PC-3 (cell line): ENCODE data around the gene WNT5B. TPM values are rescaled to one million over a fixed set of nuclear protein-coding genes. Genes with fewer than 3 reads are reported as not detected.

Experiments
- ATAC-seq: fragments of 200-7000 bp; cut with Tn5 transposase; 2 replicates; pipeline ENCODE4 v1.9.1; 2020; ENCODE audit warnings: mild to moderate bottlenecking, moderate library complexity
- BruUV-seq: library from RNA; stranded (reverse); fragments of 400-500 nt; replicated peaks from 2 replicates; lab custom pipeline; 2021; lab: Mats Ljungman, UMichigan
- CTCF ChIA-PET: fragments of 300-600 bp; sonication (Branson Sonifier 250); formaldehyde crosslinking; loops from one replicate; lab custom pipeline; 2022; ENCODE audit warnings: antibody characterized with exemption; lab: Charles Lee
- POLR2A ChIA-PET: fragments of 300-600 bp; sonication (Branson Sonifier 250); formaldehyde crosslinking; loops from one replicate; lab custom pipeline; 2022; ENCODE audit warnings: antibody characterized with exemption; ENCODE audit not compliant: unreplicated experiment; lab: Charles Lee
- DNase-seq: peaks from one replicate; pipeline ENCODE4 v3.0.0-alpha.2; 2015
- H2AFZ ChIP-seq: fragments of 300-600 bp; sonication (generic); 2 replicates; pipeline ENCODE4 v1.6.0; 2016; ENCODE audit warnings: antibody characterized with exemption, low read length
- H3F3A ChIP-seq: fragments of 300-600 bp; sonication (generic); one replicate; pipeline ENCODE4 v1.6.0; 2017; ENCODE audit warnings: antibody characterized with exemption, low read length, control low read depth, mild to moderate bottlenecking; ENCODE audit not compliant: unreplicated experiment
- H3K27ac ChIP-seq: fragments of 300-600 bp; sonication (generic); 2 replicates; pipeline ENCODE4 v1.5.1; 2016; ENCODE audit warnings: mild to moderate bottlenecking, low read length
- H3K27me3 ChIP-seq: fragments of 300-600 bp; sonication (generic); 2 replicates; pipeline ENCODE4 v1.6.1; 2016; ENCODE audit warnings: low read length, mixed read lengths
- H3K36me3 ChIP-seq: fragments of 300-600 bp; sonication (generic); 2 replicates; pipeline ENCODE4 v1.6.1; 2016; ENCODE audit warnings: low read depth, mixed run types, low read length, mixed read lengths
- H3K4me1 ChIP-seq: fragments of 300-600 bp; sonication (generic); 2 replicates; pipeline ENCODE4 v1.5.1; 2016; ENCODE audit warnings: low read length; ENCODE audit not compliant: insufficient read depth
- H3K4me2 ChIP-seq: fragments of 300-600 bp; sonication (generic); 2 replicates; pipeline ENCODE4 v1.6.0; 2016; ENCODE audit warnings: low read length
- H3K4me3 ChIP-seq: fragments of 300-600 bp; sonication (generic); 2 replicates; pipeline ENCODE4 v1.5.1; 2016; ENCODE audit warnings: mild to moderate bottlenecking, low read length, mixed read lengths
- H3K79me2 ChIP-seq: fragments of 300-600 bp; sonication (generic); 2 replicates; pipeline ENCODE4 v1.6.1; 2017; ENCODE audit warnings: low read length, mixed read lengths
- H3K9ac ChIP-seq: fragments of 300-600 bp; sonication (generic); 2 replicates; pipeline ENCODE4 v1.6.0; 2016; ENCODE audit warnings: mild to moderate bottlenecking, low read length
- H3K9me2 ChIP-seq: fragments of 300-600 bp; sonication (generic); replicated peaks from 2 replicates; pipeline ENCODE4 v1.6.1; 2016; ENCODE audit warnings: mixed run types, low read length, mixed read lengths
- H3K9me3 ChIP-seq: fragments of 300-600 bp; sonication (generic); 2 replicates; pipeline ENCODE4 v1.6.1; 2016; ENCODE audit warnings: low read length, mixed read lengths
- H4K20me1 ChIP-seq: fragments of 300-600 bp; sonication (generic); 2 replicates; pipeline ENCODE4 v1.6.1; 2016; ENCODE audit warnings: low read length, mixed read lengths
- EZH2 ChIP-seq: fragments of 300-600 bp; sonication (generic); IDR thresholded peaks from one replicate; pipeline ENCODE4 v1.6.1; 2017; ENCODE audit warnings: antibody characterized with exemption, mild to moderate bottlenecking, low read length; ENCODE audit not compliant: unreplicated experiment
- EZH2phosphoT487 ChIP-seq: fragments of 300-600 bp; sonication (generic); IDR thresholded peaks from 2 replicates; pipeline ENCODE4 v1.6.1; 2018; ENCODE audit warnings: mild to moderate bottlenecking, antibody characterized with exemption, low read length, borderline replicate concordance
- intact Hi-C: fragments of 100-400 bp; cut with micrococcal nuclease; formaldehyde crosslinking; loops from 2 replicates; pipeline ENCODE4 v1.9.0; 2023
- total RNA-seq: library from RNA; depleted of rRNA; stranded (reverse); fragments of >200 nt; gene quantifications from 2 replicates; pipeline ENCODE4 v1.2.3, GENCODE V29; 2014
- TF ChIP-seq, protein P1 (sequence below): fragments of 300-600 bp; sonication (generic); conservative IDR thresholded peaks from 2 replicates; pipeline ENCODE4 v1.5.1; 2017; ENCODE audit warnings: antibody characterized with exemption, low read depth, mild to moderate bottlenecking, low read length

WNT5B gene
- total RNA-seq, 1 experiment from 2014 or later: 2.2 TPM

DNA sequence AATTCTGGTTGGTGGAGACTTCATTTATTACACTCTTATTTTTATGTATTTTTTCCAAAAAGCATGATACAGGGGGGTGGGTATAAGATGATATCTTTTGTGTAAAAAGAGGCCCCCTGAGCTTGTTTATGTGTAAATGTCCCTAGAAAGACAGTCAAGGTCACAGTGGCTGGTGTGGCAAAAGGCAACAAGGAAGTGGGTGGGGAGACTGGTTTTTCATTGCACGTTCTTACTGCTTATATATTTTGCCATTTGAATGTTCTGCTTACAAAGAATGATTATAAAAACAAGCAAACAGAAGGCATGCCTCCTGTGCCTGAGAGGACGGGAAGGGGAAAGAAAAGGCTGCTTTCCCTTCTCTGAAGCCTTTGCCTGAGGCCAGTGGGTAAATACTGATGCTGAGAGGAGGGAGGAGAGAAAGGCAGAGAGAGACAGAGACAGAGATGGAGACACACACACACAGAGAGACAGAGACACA, 37.7 kb downstream of the WNT5B start:
- Histone ChIP-seq H3K9me3 (no peaks in the 10 kb centered on the region), H3F3A (no peaks in the 10 kb centered on the region), H3K4me2 (no peak overlapping the region), H3K9ac (no peak overlapping the region), H3K4me1 (no peaks in the 10 kb centered on the region), H3K4me3 (no peak overlapping the region), H3K79me2 (no peaks in the 10 kb centered on the region), H2AFZ (no peak overlapping the region), H4K20me1 (no peaks in the 10 kb centered on the region), H3K27ac (no peak overlapping the region), H3K36me3 (no peaks in the 10 kb centered on the region), H3K9me2 (no peaks in the 10 kb centered on the region), H3K27me3 (no peaks in the 10 kb centered on the region)
- intact Hi-C loops: no loop called here
- DNase-seq (no peak), ATAC-seq (no peak)
- TF ChIP-seq EZH2: no peak
- TF ChIP-seq, protein P1, sequence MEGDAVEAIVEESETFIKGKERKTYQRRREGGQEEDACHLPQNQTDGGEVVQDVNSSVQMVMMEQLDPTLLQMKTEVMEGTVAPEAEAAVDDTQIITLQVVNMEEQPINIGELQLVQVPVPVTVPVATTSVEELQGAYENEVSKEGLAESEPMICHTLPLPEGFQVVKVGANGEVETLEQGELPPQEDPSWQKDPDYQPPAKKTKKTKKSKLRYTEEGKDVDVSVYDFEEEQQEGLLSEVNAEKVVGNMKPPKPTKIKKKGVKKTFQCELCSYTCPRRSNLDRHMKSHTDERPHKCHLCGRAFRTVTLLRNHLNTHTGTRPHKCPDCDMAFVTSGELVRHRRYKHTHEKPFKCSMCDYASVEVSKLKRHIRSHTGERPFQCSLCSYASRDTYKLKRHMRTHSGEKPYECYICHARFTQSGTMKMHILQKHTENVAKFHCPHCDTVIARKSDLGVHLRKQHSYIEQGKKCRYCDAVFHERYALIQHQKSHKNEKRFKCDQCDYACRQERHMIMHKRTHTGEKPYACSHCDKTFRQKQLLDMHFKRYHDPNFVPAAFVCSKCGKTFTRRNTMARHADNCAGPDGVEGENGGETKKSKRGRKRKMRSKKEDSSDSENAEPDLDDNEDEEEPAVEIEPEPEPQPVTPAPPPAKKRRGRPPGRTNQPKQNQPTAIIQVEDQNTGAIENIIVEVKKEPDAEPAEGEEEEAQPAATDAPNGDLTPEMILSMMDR: no peak
- TF ChIP-seq EZH2phosphoT487: no peak
- POLR2A ChIA-PET: no interaction called here
- no TSS peak for BruUV-seq
- CTCF ChIA-PET: no interaction called here

DNA sequence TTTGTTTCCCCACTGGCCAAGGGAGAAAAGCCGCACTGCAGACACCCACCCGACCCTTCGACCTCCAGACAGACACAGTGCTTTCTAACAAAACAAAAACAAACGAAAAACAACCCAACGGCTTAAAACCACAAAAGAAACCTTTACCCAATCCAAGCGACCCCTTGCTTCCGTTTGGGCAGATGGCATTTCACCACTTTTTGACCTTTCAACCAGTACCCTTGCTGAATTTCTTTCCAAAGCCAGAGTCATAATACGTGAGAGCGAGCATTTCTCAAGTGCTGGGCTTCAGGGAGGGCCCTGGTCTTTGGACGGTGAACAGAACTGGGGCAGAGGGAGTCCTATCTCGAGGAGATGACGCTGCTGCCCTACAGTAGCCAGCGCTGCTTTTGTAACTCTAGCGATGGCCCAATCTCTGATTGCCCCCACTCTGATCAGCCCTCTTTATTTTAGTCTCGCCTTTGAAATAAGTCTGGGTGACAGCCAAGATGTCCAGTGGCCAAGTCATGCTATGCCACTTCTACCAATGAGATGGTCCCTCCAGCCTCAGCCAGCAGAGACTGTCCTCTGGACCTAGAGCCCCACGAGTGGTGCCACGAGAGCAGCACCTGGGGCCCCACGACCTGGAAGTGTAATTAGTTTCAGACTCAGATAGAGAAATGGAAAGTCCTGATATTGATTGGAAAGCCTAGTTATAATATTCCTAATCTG, 40.0 kb downstream of the WNT5B start:
- H3K4me2 ChIP-seq: no peak overlapping the region
- ChIA-PET POLR2A (no interaction called here), CTCF (no interaction called here)
- no peak overlapping the region for H3K27ac ChIP-seq
- BruUV-seq: no TSS peak
- H3K79me2 ChIP-seq: no peaks in the 10 kb centered on the region
- H3K4me1 ChIP-seq: no peaks in the 10 kb centered on the region
- H3F3A ChIP-seq: no peaks in the 10 kb centered on the region
- intact Hi-C loops: no loop called here
- H3K36me3 ChIP-seq: no peaks in the 10 kb centered on the region
- ATAC-seq (no peak), DNase-seq (no peak)
- no peaks in the 10 kb centered on the region for H3K27me3 ChIP-seq
- no peak overlapping the region for H3K4me3 ChIP-seq
- no peaks in the 10 kb centered on the region for H3K9me2 ChIP-seq
- no peaks in the 10 kb centered on the region for H3K9me3 ChIP-seq
- TF ChIP-seq, protein P1: no peak
- TF ChIP-seq EZH2: no peak
- no peak for TF ChIP-seq EZH2phosphoT487
- no peaks in the 10 kb centered on the region for H4K20me1 ChIP-seq
- H2AFZ ChIP-seq: no peak overlapping the region
- H3K9ac ChIP-seq: no peak overlapping the region
